ENCODE measurements around the gene CST6.

GRCh38 chr11:66048547-66049323 lies 36.9 kb downstream of the CST6 start, which contains the start of gene GAL3ST3:
- TF ChIP-seq, protein P1, sequence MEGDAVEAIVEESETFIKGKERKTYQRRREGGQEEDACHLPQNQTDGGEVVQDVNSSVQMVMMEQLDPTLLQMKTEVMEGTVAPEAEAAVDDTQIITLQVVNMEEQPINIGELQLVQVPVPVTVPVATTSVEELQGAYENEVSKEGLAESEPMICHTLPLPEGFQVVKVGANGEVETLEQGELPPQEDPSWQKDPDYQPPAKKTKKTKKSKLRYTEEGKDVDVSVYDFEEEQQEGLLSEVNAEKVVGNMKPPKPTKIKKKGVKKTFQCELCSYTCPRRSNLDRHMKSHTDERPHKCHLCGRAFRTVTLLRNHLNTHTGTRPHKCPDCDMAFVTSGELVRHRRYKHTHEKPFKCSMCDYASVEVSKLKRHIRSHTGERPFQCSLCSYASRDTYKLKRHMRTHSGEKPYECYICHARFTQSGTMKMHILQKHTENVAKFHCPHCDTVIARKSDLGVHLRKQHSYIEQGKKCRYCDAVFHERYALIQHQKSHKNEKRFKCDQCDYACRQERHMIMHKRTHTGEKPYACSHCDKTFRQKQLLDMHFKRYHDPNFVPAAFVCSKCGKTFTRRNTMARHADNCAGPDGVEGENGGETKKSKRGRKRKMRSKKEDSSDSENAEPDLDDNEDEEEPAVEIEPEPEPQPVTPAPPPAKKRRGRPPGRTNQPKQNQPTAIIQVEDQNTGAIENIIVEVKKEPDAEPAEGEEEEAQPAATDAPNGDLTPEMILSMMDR (IDR thresholded peaks at IDR 0.05) = no peak
- TF ChIP-seq POLR2AphosphoS5 (IDR thresholded peaks at IDR 0.05) = no peak
